Esophagus squamous epithelium (tissue), 5 donors: Measurements from ENCODE around the gene WNK2. TPM values are rescaled to one million over a fixed set of nuclear protein-coding genes. Genes with fewer than 3 reads are reported as not detected.

Experiments
- DNase-seq: peaks from one replicate; lab custom pipeline; 2025; lab: John Stamatoyannopoulos, UW
- H3K27ac ChIP-seq, 4 donors: fragments of 200-600 bp; sonication (generic); one replicate each; pipeline ENCODE4 v1.5.1; 2016 to 2019; ENCODE audit warnings: mild to moderate bottlenecking in 1 of 4
- H3K27me3 ChIP-seq, 4 donors: fragments of 200-600 bp; sonication (generic); 1 replicate in 3 of 4; 2 replicates in 1 of 4; pipeline versions ENCODE4 v1.5.1 to v1.6.0; 2017 to 2021; ENCODE audit warnings: antibody characterized with exemption in 1 of 4
- H3K36me3 ChIP-seq, 3 donors: fragments of 200-600 bp; sonication (generic); one replicate each; pipeline ENCODE4 v1.5.1; 2016 to 2019
- H3K4me1 ChIP-seq, 3 donors: fragments of 200-600 bp; sonication (generic); one replicate each; pipeline ENCODE4 v1.5.1; 2017 to 2019
- H3K4me3 ChIP-seq, 4 donors: fragments of 200-600 bp; sonication (generic); 1 replicate in 3 of 4; 2 replicates in 1 of 4; pipeline ENCODE4 v1.5.1; 2016 to 2019; ENCODE audit warnings: mild to moderate bottlenecking in 2 of 4, moderate library complexity in 1 of 4
- H3K9me3 ChIP-seq, 3 donors: fragments of 200-600 bp; sonication (generic); one replicate each; pipeline ENCODE4 v1.5.1; 2016 to 2019
- POLR2A ChIP-seq, 4 donors: fragments of 450-650 bp; IDR thresholded peaks; one replicate each; pipeline ENCODE4 v1.6.1; 2017; ENCODE audit warnings: antibody characterized with exemption in 4 of 4, mild to moderate bottlenecking in 4 of 4, moderate library complexity in 3 of 4
- WGBS, 2 donors: methylation state at CpG; one replicate each; pipeline ENCODE4 v1.1.5; 2018; 5-methylcytosine and 5-hydroxymethylcytosine counted together
- intact Hi-C: fragments of 100-400 bp; cut with DNase I; formaldehyde crosslinking; loops from one replicate; pipeline ENCODE4 v1.15.0; 2022
- total RNA-seq, 4 donors: library from RNA; depleted of rRNA; stranded (reverse); fragments of >200 nt; gene quantifications; one replicate each; pipeline ENCODE4 v1.1.0, GENCODE V29; 2016
- TF ChIP-seq, protein P1 (sequence below), 6 experiments: fragments of 450-650 bp in 4 of 6; fragments of 200-600 bp in 2 of 6; sonication (generic) in 2 of 6; IDR thresholded peaks; one replicate each; pipeline ENCODE4 v1.5.1; 2016 to 2019; ENCODE audit warnings: antibody characterized with exemption in 6 of 6, mild to moderate bottlenecking in 4 of 6, moderate library complexity in 4 of 6
- donor health status: DM: yes; HTN: yes; CAD: no.

WNK2 gene
- total RNA-seq, 4 donors from 2014 or later = 0.40 to 8.8 (median 5.2) TPM

DNA sequence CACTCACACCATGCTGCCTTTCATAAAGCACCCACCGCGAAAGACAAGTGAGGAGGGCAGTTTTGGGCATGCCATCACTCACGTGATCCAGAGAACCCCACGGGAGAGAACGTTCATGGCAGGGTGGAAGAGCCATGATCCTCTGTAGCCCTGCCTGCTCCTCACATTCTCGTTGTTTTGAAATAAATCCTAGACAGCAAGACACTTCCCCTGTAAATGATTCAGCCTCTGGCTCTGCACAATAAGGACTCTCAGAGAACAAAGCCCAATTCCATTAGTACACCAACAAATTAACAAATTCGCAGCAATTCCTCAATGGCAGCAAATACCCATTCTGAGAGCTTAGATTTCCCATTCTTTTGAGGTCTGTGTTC lies 71.5 kb downstream of the WNK2 start:
- 72 to 77% methylated on average over 3 to 7 of the region's 7 CpGs for WGBS, 2 donors

DNA sequence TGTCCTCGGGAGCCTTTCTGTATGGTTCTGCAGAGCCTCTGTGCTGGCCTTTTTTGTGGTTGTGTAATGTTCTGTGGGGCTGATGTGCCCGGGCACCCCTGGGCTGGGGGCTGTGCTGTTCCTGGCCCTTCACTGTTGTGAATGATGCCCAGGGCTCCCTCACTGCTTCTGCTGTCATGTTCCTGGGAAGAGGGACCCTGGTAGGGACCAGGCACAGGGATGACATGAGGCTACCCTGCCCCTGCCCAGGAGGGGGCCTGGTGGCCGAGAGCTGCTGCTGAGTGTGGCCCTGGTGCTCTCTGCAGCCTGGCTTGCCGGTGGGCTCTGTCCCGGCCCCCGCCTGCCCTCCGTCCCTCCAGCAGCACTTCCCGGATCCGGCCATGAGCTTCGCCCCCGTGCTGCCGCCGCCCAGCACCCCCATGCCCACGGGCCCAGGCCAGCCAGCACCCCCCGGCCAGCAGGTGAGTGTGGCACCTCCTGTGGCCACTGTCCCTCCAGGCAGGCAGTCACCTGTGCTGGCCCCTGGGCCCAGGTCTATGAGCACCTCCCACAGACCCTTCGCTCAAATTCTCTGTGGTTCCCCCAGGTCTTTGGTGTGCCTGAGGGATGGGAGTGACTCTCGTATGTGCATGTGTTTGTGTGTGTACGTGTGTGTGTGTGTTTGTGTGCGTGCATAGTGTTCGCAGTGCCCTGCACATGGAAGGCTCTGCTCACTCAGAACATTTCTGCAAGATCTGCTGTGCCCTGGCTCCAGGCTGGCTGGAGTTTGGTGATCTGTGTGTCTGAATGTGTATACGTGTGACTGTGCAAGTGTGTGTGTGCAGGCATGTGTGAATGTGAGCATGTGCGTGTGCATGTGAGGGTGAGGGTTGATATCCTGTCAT lies 72.3 kb downstream of the WNK2 start:
- intact Hi-C loops = no loop called here
- Histone ChIP-seq H3K27ac (no peak overlapping the region), H3K36me3 (no peaks in the 10 kb centered on the region), H3K4me1 (no peaks in the 10 kb centered on the region), H3K4me3 (no peak overlapping the region), H3K27me3 (no peaks in the 10 kb centered on the region), H3K9me3 (no peaks in the 10 kb centered on the region)
- TF ChIP-seq, protein P1, sequence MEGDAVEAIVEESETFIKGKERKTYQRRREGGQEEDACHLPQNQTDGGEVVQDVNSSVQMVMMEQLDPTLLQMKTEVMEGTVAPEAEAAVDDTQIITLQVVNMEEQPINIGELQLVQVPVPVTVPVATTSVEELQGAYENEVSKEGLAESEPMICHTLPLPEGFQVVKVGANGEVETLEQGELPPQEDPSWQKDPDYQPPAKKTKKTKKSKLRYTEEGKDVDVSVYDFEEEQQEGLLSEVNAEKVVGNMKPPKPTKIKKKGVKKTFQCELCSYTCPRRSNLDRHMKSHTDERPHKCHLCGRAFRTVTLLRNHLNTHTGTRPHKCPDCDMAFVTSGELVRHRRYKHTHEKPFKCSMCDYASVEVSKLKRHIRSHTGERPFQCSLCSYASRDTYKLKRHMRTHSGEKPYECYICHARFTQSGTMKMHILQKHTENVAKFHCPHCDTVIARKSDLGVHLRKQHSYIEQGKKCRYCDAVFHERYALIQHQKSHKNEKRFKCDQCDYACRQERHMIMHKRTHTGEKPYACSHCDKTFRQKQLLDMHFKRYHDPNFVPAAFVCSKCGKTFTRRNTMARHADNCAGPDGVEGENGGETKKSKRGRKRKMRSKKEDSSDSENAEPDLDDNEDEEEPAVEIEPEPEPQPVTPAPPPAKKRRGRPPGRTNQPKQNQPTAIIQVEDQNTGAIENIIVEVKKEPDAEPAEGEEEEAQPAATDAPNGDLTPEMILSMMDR (IDR thresholded peaks at IDR 0.05) = no peak
- TF ChIP-seq POLR2A (IDR thresholded peaks at IDR 0.05) = no peak
- 89 to 91% methylated on average over 7 to 10 of the region's 22 CpGs for WGBS, 2 donors
- no peak for DNase-seq

More for the DNA sequence above, 71.5 kb downstream of the WNK2 start:
- H3K4me3 ChIP-seq = no peak overlapping the region
- no peaks in the 10 kb centered on the region for H3K36me3 ChIP-seq
- H3K9me3 ChIP-seq = no peaks in the 10 kb centered on the region
- TF ChIP-seq, protein P1 (IDR thresholded peaks at IDR 0.05) = no peak
- no peak for TF ChIP-seq POLR2A (IDR thresholded peaks at IDR 0.05)
- no peaks in the 10 kb centered on the region for H3K4me1 ChIP-seq
- no peak overlapping the region for H3K27ac ChIP-seq
- H3K27me3 ChIP-seq = no peaks in the 10 kb centered on the region
- intact Hi-C loops = no loop called here
- no peak for DNase-seq

DNA sequence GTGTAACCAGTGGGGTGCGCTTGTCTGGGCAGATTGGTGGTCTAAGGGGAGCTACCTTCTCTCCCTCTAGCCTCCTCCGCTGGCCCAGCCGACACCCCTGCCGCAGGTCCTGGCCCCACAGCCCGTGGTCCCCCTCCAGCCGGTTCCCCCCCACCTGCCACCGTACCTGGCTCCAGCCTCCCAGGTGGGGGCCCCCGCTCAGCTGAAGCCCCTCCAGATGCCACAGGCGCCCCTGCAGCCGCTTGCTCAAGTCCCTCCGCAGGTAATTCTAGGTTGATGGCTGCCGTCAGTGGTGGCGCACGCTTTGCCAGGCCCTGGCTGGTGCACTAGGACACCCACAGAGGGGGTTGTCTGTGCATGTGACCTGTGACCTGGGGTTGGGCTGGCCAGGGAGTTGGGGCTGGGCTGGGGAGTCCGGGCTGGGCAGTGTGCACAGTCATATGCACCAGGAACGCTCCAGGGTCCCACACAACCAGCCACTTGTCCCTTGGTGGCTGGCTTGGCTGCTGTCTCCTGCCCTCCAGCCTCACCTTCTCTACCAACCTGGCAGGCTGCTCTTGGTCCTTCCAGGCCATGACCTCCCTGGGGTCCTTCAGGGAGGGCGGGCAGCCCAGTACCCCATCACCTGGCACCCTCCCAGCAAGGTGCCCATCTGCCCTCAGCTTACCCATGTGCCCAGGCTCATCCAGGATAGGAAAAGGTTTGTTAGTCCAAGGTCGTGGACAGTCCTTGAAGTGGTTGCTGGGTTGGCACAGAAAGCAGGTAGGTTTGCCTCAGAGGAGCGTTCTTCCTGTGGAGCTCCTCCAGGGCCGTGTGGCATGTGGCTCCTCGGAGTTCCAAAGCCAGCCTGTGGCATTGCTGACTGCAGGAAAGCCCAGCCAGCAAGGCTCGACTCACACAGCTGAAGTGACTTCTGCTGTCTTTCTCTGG lies 73.2 kb downstream of the WNK2 start:
- intact Hi-C loops = no loop called here
- DNase-seq = no peak
- H3K9me3 ChIP-seq = no peaks in the 10 kb centered on the region

DNA sequence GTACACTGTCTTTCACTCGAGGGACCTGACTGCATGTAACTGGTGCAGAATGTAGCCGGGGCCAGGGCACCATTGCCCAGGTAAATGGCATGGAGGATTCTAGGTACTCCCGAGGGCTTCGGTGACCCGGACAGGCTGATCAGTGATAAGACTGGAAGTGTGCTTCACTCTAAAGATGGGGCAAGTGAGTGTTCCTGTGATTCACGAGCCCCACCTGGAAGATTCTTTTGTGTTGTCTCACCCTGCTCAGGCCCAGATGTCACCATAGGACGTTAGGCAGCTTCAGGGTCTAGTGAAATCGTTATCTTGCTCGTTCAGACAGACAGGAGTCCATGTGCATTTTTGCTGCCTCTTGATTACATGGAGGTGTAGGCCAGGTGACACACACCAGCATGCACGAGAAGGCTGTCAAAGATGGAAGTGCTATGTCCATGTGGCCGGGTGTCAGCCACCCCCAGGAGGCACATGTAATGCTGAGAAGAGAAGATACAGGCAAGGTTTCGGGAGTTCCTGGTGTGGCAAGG lies 73.9 kb downstream of the WNK2 start:
- no peak overlapping the region for H3K27ac ChIP-seq
- TF ChIP-seq, protein P1 (IDR thresholded peaks at IDR 0.05) = no peak
- H3K4me3 ChIP-seq = no peak overlapping the region
- no peaks in the 10 kb centered on the region for H3K36me3 ChIP-seq
- no peaks in the 10 kb centered on the region for H3K4me1 ChIP-seq
- DNase-seq = no peak
- intact Hi-C loops = no loop called here
- H3K27me3 ChIP-seq = no peaks in the 10 kb centered on the region
- H3K9me3 ChIP-seq = no peaks in the 10 kb centered on the region
- 77 to 83% methylated on average over 7 to 11 of the region's 12 CpGs for WGBS, 2 donors

More for the DNA sequence above, 73.2 kb downstream of the WNK2 start:
- Histone ChIP-seq H3K4me1 (no peaks in the 10 kb centered on the region), H3K27me3 (no peaks in the 10 kb centered on the region), H3K4me3 (no peak overlapping the region), H3K36me3 (no peaks in the 10 kb centered on the region), H3K27ac (no peak overlapping the region)
- WGBS, 2 donors = 83 to 95% methylated on average over 5 of the region's 22 CpGs
- no peak for TF ChIP-seq POLR2A (IDR thresholded peaks at IDR 0.05)
- TF ChIP-seq, protein P1 (IDR thresholded peaks at IDR 0.05) = no peak
